GM20000 (cell line): Measurements from ENCODE around the gene RBL2.
"Not testable (repeated sequence)": the region's sequence is repeated elsewhere in the genome, so short reads cannot be mapped to it uniquely, and the experiment has no call there.

Source experiments
- DNase-seq: peaks from one replicate; pipeline ENCODE4 v3.0.0; 2012; ENCODE audit warnings: low spot score
- TF ChIP-seq, protein P1 (sequence below): IDR thresholded peaks from 2 replicates; pipeline ENCODE4 v1.5.1; 2012; ENCODE audit warnings: mild to moderate bottlenecking, control low read depth; ENCODE audit errors: extremely low read depth, missing control alignments

The RBL2 gene

DNA sequence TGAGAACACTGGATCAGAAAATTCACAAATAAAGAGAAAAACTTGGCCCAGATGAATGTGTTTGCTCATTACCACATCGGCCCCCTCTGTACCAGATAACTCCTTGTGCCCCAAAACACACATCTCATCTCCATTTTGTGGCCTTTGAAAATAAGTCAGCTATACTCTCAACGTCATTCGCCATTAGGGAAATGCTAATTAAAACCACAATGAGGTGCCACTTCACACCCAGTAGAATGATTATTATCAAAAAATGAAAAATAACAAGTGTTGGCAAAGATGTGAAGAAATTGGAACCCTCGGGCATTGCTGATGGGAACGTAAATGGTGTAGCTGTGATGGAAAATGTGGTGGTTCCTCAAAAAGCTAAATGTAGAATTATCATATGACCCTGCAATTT is 103.4 kb downstream of the RBL2 start:
- TF ChIP-seq, protein P1, sequence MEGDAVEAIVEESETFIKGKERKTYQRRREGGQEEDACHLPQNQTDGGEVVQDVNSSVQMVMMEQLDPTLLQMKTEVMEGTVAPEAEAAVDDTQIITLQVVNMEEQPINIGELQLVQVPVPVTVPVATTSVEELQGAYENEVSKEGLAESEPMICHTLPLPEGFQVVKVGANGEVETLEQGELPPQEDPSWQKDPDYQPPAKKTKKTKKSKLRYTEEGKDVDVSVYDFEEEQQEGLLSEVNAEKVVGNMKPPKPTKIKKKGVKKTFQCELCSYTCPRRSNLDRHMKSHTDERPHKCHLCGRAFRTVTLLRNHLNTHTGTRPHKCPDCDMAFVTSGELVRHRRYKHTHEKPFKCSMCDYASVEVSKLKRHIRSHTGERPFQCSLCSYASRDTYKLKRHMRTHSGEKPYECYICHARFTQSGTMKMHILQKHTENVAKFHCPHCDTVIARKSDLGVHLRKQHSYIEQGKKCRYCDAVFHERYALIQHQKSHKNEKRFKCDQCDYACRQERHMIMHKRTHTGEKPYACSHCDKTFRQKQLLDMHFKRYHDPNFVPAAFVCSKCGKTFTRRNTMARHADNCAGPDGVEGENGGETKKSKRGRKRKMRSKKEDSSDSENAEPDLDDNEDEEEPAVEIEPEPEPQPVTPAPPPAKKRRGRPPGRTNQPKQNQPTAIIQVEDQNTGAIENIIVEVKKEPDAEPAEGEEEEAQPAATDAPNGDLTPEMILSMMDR, result no peak
- DNase-seq, result no peak

DNA sequence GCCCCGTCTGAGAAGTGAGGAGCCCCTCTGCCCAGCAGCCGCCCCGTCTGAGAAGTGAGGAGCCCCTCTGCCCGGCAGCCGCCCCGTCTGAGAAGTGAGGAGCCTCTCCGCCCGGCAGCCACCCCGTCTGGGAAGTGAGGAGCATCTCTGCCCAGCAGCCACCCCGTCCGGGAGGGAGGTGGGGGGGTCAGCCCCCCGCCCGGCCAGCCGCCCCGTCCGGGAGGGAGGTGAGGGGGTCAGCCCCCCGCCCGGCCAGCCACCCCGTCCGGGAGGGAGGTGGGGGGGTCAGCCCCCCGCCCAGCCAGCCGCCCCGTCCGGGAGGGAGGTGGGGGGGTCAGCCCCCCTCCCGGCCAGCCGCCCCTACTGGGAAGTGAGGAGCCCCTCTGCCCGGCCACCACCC is 105.1 kb downstream of the RBL2 start:
- DNase-seq, result not testable (repeated sequence)

DNA sequence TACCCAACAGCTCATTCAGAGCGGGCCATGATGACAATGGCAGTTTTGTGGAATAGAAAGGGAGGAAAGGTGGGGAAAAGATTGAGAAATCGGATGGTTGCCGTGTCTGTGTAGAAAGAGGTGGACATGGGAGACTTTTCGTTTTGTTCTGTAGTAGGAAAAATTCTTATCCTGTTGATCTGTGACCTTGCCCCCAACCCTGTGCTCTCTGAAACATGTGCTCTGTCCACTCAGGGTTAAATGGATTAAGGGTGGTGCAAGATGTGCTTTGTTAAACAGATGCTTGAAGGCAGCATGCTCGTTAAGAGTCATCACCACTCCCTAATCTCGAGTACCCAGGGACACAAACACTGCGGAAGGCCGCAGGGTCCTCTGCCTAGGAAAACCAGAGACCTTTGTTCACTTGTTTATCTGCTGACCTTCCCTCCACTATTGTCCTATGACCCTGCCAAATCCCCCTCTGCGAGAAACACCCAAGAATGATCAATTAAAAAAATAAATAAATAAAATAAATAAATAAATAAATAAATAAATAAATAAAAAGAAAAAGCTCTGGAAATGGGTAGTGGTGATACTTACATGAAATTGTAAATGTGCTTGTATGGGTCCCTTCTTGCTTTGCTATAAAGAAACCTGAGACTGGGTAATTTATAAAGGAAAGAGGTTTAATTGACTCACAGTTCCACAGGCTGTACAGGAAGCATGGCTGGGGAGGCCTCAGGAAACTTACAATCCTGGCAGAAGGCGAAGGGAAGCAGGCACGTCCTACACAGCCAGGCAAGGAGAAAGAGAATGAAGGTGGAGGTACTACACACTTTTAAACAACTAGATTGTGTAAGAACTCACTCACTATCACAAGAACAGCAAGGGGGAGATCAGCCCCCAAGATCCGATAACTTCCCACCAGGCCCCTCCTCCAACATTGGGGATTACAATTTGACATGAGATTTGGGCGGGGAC is 105.8 kb downstream of the RBL2 start:
- not testable (repeated sequence) for DNase-seq
